Measurements from ENCODE around the gene EPB41L2. TPM values are rescaled to one million over a fixed set of nuclear protein-coding genes. Genes with fewer than 3 reads are reported as not detected.

EPB41L2 gene
- total RNA-seq, 1 donor from 2014 or later: 124 TPM

- Histone ChIP-seq H3K9me3 (no peaks in the 10 kb centered on the region), H3K4me3 (no peak overlapping the region), H3K27ac (no peak overlapping the region), H3K4me1 (peaks cover 6% of the 10 kb centered on the region), H3K27me3 (ENCODE audit: low read depth) (no peaks in the 10 kb centered on the region), H3K36me3 (no peaks in the 10 kb centered on the region)
- intact Hi-C loops (cut with DNase I): no loop called here
- no peak for ATAC-seq
- no peak for TF ChIP-seq CTCF (IDR thresholded peaks at IDR 0.05)
- no peak for DNase-seq
Measured at GRCh38 chr6:131041814-131042213, 21.2 kb downstream of the EPB41L2 start.

- DNase-seq: no peak
- H3K4me1 ChIP-seq: peaks cover 6% of the 10 kb centered on the region
- no peak overlapping the region for H3K4me3 ChIP-seq
- no peak overlapping the region for H3K27ac ChIP-seq
- intact Hi-C loops (cut with DNase I): no loop called here
- no peak for TF ChIP-seq CTCF (IDR thresholded peaks at IDR 0.05)
- ATAC-seq: no peak
- no peaks in the 10 kb centered on the region for H3K27me3 ChIP-seq (ENCODE audit: low read depth)
- H3K9me3 ChIP-seq: no peaks in the 10 kb centered on the region
- H3K36me3 ChIP-seq: no peaks in the 10 kb centered on the region
Measured at GRCh38 chr6:131040866-131041265, 22.2 kb downstream of the EPB41L2 start.

- intact Hi-C loops (cut with DNase I): no loop called here
Measured at GRCh38 chr6:131039345-131039680, 23.7 kb downstream of the EPB41L2 start.

GRCh38 chr6:131038597-131039344 lies 24.3 kb downstream of the EPB41L2 start:
- no peak for TF ChIP-seq CTCF (IDR thresholded peaks at IDR 0.05)
- no peak overlapping the region for H3K4me3 ChIP-seq
- ATAC-seq (no peak), DNase-seq (no peak)
- H3K36me3 ChIP-seq: no peaks in the 10 kb centered on the region
- intact Hi-C loops (cut with DNase I): no loop called here
- H3K27ac ChIP-seq: no peak overlapping the region
- H3K27me3 ChIP-seq (ENCODE audit: low read depth): no peaks in the 10 kb centered on the region
- H3K4me1 ChIP-seq: peaks cover 6% of the 10 kb centered on the region
- H3K9me3 ChIP-seq: no peaks in the 10 kb centered on the region

More at GRCh38 chr6:131039345-131039680, 23.7 kb downstream of the EPB41L2 start:
- no peak for TF ChIP-seq CTCF (IDR thresholded peaks at IDR 0.05)
- H3K36me3 ChIP-seq: no peaks in the 10 kb centered on the region
- ATAC-seq (no peak), DNase-seq (no peak)
- peaks cover 6% of the 10 kb centered on the region for H3K4me1 ChIP-seq
- H3K27ac ChIP-seq: no peak overlapping the region
- no peaks in the 10 kb centered on the region for H3K27me3 ChIP-seq (ENCODE audit: low read depth)
- H3K4me3 ChIP-seq: no peak overlapping the region
- no peaks in the 10 kb centered on the region for H3K9me3 ChIP-seq

- Histone ChIP-seq H3K36me3 (no peaks in the 10 kb centered on the region), H3K4me3 (no peak overlapping the region), H3K9me3 (no peaks in the 10 kb centered on the region), H3K4me1 (peaks cover 6% of the 10 kb centered on the region), H3K27ac (no peak overlapping the region), H3K27me3 (ENCODE audit: low read depth) (no peaks in the 10 kb centered on the region)
- ATAC-seq (no peak), DNase-seq (no peak)
- no peak for TF ChIP-seq CTCF (IDR thresholded peaks at IDR 0.05)
- intact Hi-C loops (cut with DNase I): no loop called here
Measured at GRCh38 chr6:131037194-131037897, 25.7 kb downstream of the EPB41L2 start.
